Inferior parietal cortex (tissue), 1 donor: ENCODE data around the gene LRP2BP.

ENCODE experiments used
- DNase-seq: peaks from one replicate; pipeline ENCODE4 v3.0.0-alpha.2; 2016; ENCODE audit errors: extremely low spot score

Gene LRP2BP

GRCh38 chr4:185395238-185395955 is at the start of gene LRP2BP:
LRP2BP (minus strand) TSS chr4:185395924; CDS start chr4:185378186, 17,738 bp downstream.
- DNase-seq, result peak; percentile 91

- DNase-seq, result no peak
Observed at GRCh38 chr4:185445209-185445608, 49.5 kb upstream of the LRP2BP start.

GRCh38 chr4:185441479-185441878 is 45.8 kb upstream of the LRP2BP start:
- DNase-seq, result no peak

- no peak for DNase-seq
Observed at GRCh38 chr4:185437809-185438208, 42.1 kb upstream of the LRP2BP start.

DNA sequence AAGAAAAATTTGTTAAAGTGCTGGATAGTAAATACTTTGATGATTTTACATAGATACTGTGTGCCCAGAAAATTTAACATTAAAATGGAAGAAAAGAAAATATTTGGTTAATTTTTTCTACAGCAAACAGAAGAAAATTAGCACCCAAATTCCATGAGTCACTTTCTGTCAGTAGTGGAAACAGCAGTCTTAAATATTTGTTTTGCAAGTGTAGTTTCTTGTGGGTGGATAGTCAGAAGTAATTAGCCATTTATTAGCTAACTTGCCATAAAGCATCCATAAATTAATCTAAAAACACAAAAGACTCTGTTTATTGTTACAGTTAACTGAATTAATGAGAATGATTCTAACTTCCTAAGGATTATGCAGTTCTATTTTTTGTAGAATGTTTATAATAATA is 39.7 kb upstream of the LRP2BP start:
- DNase-seq, result no peak

- DNase-seq, result no peak
Observed at GRCh38 chr4:185429660-185430059, 33.9 kb upstream of the LRP2BP start.

- no peak for DNase-seq
Observed at GRCh38 chr4:185426960-185427688, 31.4 kb upstream of the LRP2BP start.

DNA sequence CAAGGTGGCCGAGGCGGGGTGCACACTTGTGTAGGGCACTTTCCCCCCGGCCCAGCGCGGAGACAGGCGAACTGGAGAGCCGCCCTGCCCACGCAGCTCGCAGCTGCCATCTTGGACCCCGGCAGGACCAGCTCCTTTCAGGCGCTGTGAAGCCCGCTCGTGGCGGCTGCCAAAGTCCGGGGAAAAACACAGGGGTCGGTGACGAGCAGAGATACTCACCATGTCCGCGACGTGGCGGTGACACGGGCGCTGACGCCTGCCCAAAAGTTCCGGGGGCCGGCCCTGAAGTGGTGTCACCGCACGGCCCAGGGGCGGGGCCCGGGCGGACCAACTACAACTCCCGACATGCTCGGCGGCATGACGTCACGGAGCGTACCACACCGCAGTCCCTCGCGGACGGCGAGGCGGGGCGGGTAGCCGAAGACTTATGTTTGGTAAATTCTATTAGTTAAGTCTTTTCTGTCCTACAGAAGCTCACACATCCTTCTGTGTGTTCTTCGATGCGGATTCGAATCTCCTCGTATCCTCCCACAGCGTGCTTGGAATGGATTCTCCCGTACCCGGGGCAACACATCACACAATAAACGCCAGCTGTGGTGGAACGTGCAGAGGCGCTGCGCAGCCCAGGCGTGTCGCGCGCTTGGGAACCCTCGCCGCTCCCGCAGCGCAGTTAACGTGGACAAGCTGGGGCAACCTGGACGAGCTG is 30.1 kb upstream of the LRP2BP start, which contains the start of gene UFSP2:
Gene UFSP2 (minus strand): TSS at position 318 of the 706 bp plus-strand sequence. CDS start 96 bp downstream, at position 222.
- peak; percentile 93 for DNase-seq

- peak; percentile 17 for DNase-seq
Observed at GRCh38 chr4:185424905-185425646, 29.4 kb upstream of the LRP2BP start.

GRCh38 chr4:185421366-185422124 is 25.8 kb upstream of the LRP2BP start:
- DNase-seq, result no peak

DNA sequence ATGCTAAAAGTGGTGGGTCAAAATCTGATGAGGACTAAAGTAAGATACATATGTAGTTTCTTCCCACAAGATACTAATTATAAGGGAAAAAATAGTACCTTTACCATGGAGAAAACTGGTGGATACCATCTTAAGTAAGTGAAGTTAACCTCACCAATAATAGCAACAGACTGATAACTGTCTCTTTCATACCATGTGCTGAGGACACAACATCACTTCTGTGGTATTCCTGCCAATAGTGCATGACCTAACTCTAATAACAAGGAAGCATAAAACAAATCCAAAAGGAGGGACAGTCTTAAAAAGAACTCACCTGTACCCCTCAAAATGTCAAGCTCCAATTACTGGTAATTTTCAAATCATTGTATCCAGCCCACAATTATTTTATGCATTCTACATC is 21.2 kb upstream of the LRP2BP start:
- no peak for DNase-seq

- no peak for DNase-seq
Observed at GRCh38 chr4:185412412-185412811, 16.7 kb upstream of the LRP2BP start.

DNA sequence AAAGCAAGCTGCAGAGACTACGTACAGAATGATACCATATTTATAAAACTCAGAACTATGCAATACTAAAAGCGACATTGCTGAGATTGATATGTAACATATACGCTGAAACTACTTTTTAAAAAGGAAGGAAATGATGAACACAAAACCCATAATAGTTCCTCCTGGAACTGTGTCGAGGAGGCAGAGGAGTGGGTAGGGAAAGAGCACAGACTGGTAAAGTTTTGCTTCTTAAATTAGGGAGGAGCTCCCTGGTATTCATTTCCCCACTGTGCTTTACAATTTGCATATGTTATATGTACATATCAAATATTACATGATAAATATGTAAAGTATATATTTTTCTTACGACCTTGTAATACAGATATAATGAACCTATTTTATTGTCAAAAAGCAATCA is 16.1 kb upstream of the LRP2BP start:
- DNase-seq, result no peak

- no peak for DNase-seq
Observed at GRCh38 chr4:185408432-185408831, 12.7 kb upstream of the LRP2BP start.

DNA sequence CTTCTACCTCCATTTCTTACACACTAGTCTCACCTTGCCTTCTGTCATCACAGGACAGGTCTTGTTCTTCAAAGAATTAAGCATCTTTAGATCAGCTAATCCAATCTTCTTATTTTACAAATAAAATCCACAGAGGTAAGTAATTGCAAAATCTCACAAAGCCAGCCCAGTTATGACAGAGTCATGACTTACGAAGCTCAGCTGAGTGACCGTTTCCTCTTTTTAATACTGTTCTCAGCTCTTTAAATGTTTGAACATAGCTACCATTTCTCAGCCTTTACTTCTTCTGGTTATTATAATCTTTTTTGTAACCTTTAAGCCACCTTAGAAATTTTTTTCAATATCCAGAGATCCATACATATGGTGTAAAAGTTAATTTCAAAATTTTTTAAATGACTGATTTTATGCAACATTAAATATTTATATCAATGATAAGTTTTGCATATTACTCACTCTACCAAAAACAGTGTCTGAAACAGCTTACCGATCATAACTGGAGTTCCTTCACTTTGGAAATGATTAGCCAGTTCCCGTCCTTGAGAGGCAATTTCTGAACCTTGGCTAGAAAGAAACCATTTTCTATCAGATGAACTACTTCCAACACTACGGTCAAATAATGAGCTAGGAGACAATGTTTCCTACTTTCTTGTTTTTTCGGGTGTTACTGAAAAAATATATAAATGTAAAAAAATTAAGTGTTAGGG is 9.7 kb upstream of the LRP2BP start:
- DNase-seq, result no peak

- no peak for DNase-seq
Observed at GRCh38 chr4:185404031-185404430, 8.3 kb upstream of the LRP2BP start.

- DNase-seq, result peak; percentile 54
Observed at GRCh38 chr4:185399466-185399865, 3.7 kb upstream of the LRP2BP start.

DNA sequence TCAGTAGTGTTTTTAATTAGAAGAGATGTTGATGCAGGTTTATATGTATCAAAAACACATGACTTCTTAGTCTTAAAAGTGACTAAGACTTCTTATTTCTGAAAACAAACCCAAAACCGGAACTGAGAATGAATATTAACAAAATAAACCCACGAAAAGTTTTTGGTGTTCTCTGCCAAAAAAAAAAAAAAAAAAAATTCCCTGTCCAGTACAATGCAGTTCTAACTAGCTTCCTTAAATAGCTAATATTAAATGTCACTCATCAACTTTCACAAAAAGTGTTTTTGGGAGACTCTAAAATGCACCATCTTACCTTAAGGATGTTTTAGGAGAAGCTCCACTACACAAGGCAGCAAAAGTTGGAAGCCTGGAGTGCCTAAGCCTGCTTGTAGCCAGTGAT is 2.9 kb upstream of the LRP2BP start:
- no peak for DNase-seq

DNA sequence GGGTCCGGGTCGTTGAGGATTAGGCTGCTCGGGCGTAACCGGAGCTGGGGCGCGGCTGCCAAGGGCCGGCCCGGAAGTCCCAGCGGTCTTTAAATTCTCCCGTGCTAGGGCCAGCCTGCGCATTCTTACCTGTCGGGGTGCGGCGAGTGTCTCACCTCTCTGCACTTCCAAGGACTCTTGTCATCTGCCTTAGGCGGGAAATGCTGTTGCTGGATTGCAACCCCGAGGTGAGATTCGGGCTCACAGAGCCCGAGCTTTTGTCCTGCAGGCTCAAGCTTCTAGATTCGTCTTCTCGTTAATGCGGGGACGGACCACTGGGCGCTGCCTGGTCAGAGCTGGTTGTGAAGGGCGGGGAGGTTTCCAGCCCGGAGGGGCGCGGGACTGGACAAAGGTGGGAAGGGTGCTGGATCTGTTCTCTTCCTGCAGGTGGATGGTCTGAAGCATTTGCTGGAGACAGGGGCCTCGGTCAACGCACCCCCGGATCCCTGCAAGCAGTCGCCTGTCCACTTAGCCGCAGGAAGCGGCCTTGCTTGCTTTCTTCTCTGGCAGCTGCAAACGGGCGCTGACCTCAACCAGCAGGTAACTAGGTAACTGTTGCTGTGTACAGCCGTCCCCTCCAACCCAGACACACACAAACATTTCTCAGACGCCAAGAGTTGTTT is 1.1 kb upstream of the LRP2BP start, which contains the start of gene ANKRD37:
Gene ANKRD37 (plus strand): TSS at position 118 of the 662 bp plus-strand sequence. CDS start 83 bp downstream, at position 201.
- no peak for DNase-seq
